T-helper 1 cell (primary cell): Measurements from ENCODE around the gene TMEM147.
A peak's percentile ranks its signal among the peaks of the same experiment; 100 is the strongest.

Experiments used
- DNase-seq, 5 donors: peaks; one replicate each; pipeline ENCODE4 v3.0.0-alpha.2; 2012 to 2020

Gene TMEM147

GRCh38 chr19:35549174-35549788 is 3.9 kb downstream of the TMEM147 start:
- DNase-seq: peak in 4 of 5 donors; percentile 37 to 64 (median 54)

GRCh38 chr19:35549879-35550523 is 4.6 kb downstream of the TMEM147 start:
- no peak for DNase-seq

GRCh38 chr19:35551091-35551810 is 5.8 kb downstream of the TMEM147 start:
- no peak for DNase-seq

GRCh38 chr19:35552534-35553384 is 7.3 kb downstream of the TMEM147 start:
- no peak for DNase-seq

GRCh38 chr19:35553385-35554000 is 8.1 kb downstream of the TMEM147 start:
- no peak for DNase-seq

- DNase-seq: no peak
Observed at GRCh38 chr19:35554076-35554475, 8.7 kb downstream of the TMEM147 start.

GRCh38 chr19:35555301-35556005 is 10.0 kb downstream of the TMEM147 start:
- DNase-seq: no peak

- DNase-seq: no peak
Observed at GRCh38 chr19:35556025-35556590, 10.7 kb downstream of the TMEM147 start.

- DNase-seq: no peak
Observed at GRCh38 chr19:35556846-35557538, 11.6 kb downstream of the TMEM147 start.

- DNase-seq: peak; percentile 29 to 48 (median 35)
Observed at GRCh38 chr19:35557539-35558399, 12.3 kb downstream of the TMEM147 start.

GRCh38 chr19:35558400-35559280 is 13.2 kb downstream of the TMEM147 start:
- DNase-seq: no peak

GRCh38 chr19:35559281-35559659 is 13.8 kb downstream of the TMEM147 start:
- no peak for DNase-seq

GRCh38 chr19:35559781-35560180 is 14.4 kb downstream of the TMEM147 start:
- DNase-seq: no peak

- no peak for DNase-seq
Observed at GRCh38 chr19:35560271-35560670, 14.8 kb downstream of the TMEM147 start.

GRCh38 chr19:35560677-35561076 is 15.3 kb downstream of the TMEM147 start:
- no peak for DNase-seq

GRCh38 chr19:35561436-35561835 is 16.0 kb downstream of the TMEM147 start:
- DNase-seq: no peak

- no peak for DNase-seq
Observed at GRCh38 chr19:35562336-35562735, 16.9 kb downstream of the TMEM147 start.

- DNase-seq: no peak
Observed at GRCh38 chr19:35562776-35563175, 17.4 kb downstream of the TMEM147 start.
